ENCODE results near the gene MED20. TPM values are rescaled to one million over a fixed set of nuclear protein-coding genes. Genes with fewer than 3 reads are reported as not detected.
A peak's percentile ranks its signal among the peaks of the same experiment; 100 is the strongest.

MED20 gene
- total RNA-seq, 1 experiment from 2014 or later, result 29.8 TPM

GRCh38 chr6:41914869-41915530 lies 5.9 kb downstream of the MED20 start:
- Mint-ChIP-seq H3K4me3 (ENCODE audit: low read depth, unreplicated experiment) (no peak overlapping the region), H3K4me1 (ENCODE audit: low read depth, unreplicated experiment) (peaks cover 9% of the 10 kb centered on the region), H3K27me3 (ENCODE audit: unreplicated experiment) (no peaks in the 10 kb centered on the region), H3K9me3 (ENCODE audit: low read depth, unreplicated experiment) (no peaks in the 10 kb centered on the region), H3K36me3 (ENCODE audit: insufficient read depth, unreplicated experiment) (peaks cover 19% of the 10 kb centered on the region), H3K27ac (ENCODE audit: unreplicated experiment) (no peak overlapping the region)
- intact Hi-C loops (cut with micrococcal nuclease; ENCODE audit: unreplicated experiment), result no loop called here
- CTCF ChIA-PET, result interaction anchor here (0.7 to 1.2 kb wide), 3 partner anchors 10 to 1060 kb away, joined by 3 to 7 read pairs (median 4); partner anchors contain the start of gene TOMM6
- TF ChIP-seq CTCF (IDR thresholded peaks at IDR 0.05; ENCODE audit: unreplicated experiment), result no peak
- DNase-seq, result no peak
- no TSS peak for BruUV-seq (replicated peaks)

- no peaks in the 10 kb centered on the region for H3K27me3 Mint-ChIP-seq (ENCODE audit: unreplicated experiment)
- peaks cover 9% of the 10 kb centered on the region for H3K4me1 Mint-ChIP-seq (ENCODE audit: low read depth, unreplicated experiment)
- no peak for DNase-seq
- no peak for TF ChIP-seq CTCF (IDR thresholded peaks at IDR 0.05; ENCODE audit: unreplicated experiment)
- no peak overlapping the region for H3K27ac Mint-ChIP-seq (ENCODE audit: unreplicated experiment)
- CTCF ChIA-PET, result interaction anchor here (0.7 to 1.2 kb wide), 3 partner anchors 11 to 1060 kb away, joined by 3 to 7 read pairs (median 4); partner anchors contain the start of gene TOMM6
- H3K36me3 Mint-ChIP-seq (ENCODE audit: insufficient read depth, unreplicated experiment), result peaks cover 16% of the 10 kb centered on the region
- BruUV-seq (replicated peaks), result no TSS peak
- no peak overlapping the region for H3K4me3 Mint-ChIP-seq (ENCODE audit: low read depth, unreplicated experiment)
- intact Hi-C loops (cut with micrococcal nuclease; ENCODE audit: unreplicated experiment), result no loop called here
- no peaks in the 10 kb centered on the region for H3K9me3 Mint-ChIP-seq (ENCODE audit: low read depth, unreplicated experiment)
Measured at GRCh38 chr6:41914343-41914742, 6.6 kb downstream of the MED20 start.

GRCh38 chr6:41909727-41910126 lies 11.2 kb downstream of the MED20 start:
- BruUV-seq (replicated peaks), result no TSS peak
- no peaks in the 10 kb centered on the region for H3K4me1 Mint-ChIP-seq (ENCODE audit: low read depth, unreplicated experiment)
- no peak for TF ChIP-seq CTCF (IDR thresholded peaks at IDR 0.05; ENCODE audit: unreplicated experiment)
- peaks cover 26% of the 10 kb centered on the region for H3K36me3 Mint-ChIP-seq (ENCODE audit: insufficient read depth, unreplicated experiment)
- no peak for DNase-seq
- intact Hi-C loops (cut with micrococcal nuclease; ENCODE audit: unreplicated experiment), result no loop called here
- no peak overlapping the region for H3K27ac Mint-ChIP-seq (ENCODE audit: unreplicated experiment)
- no peaks in the 10 kb centered on the region for H3K27me3 Mint-ChIP-seq (ENCODE audit: unreplicated experiment)
- H3K4me3 Mint-ChIP-seq (ENCODE audit: low read depth, unreplicated experiment), result no peak overlapping the region
- CTCF ChIA-PET, result no interaction called here
- no peaks in the 10 kb centered on the region for H3K9me3 Mint-ChIP-seq (ENCODE audit: low read depth, unreplicated experiment)

- H3K27me3 Mint-ChIP-seq (ENCODE audit: unreplicated experiment), result no peaks in the 10 kb centered on the region
- H3K4me1 Mint-ChIP-seq (ENCODE audit: low read depth, unreplicated experiment), result no peaks in the 10 kb centered on the region
- CTCF ChIA-PET, result no interaction called here
Measured at GRCh38 chr6:41901882-41902519, 18.9 kb downstream of the MED20 start.

More at GRCh38 chr6:41901882-41902519, 18.9 kb downstream of the MED20 start:
- intact Hi-C loops (cut with micrococcal nuclease; ENCODE audit: unreplicated experiment), result no loop called here
- H3K9me3 Mint-ChIP-seq (ENCODE audit: low read depth, unreplicated experiment), result no peaks in the 10 kb centered on the region
- DNase-seq, result peak; percentile 24
- no TSS peak for BruUV-seq (replicated peaks)
- H3K36me3 Mint-ChIP-seq (ENCODE audit: insufficient read depth, unreplicated experiment), result peaks cover 29% of the 10 kb centered on the region
- no peak overlapping the region for H3K27ac Mint-ChIP-seq (ENCODE audit: unreplicated experiment)
- TF ChIP-seq CTCF (IDR thresholded peaks at IDR 0.05; ENCODE audit: unreplicated experiment), result no peak
- H3K4me3 Mint-ChIP-seq (ENCODE audit: low read depth, unreplicated experiment), result no peak overlapping the region
